Activated naive CD4-positive, alpha-beta T cell treated with anti-CD3 and anti-CD28 coated beads for 36 hours (primary cell): ENCODE measurements around the gene JPT2. TPM values are rescaled to one million over a fixed set of nuclear protein-coding genes. Genes with fewer than 3 reads are reported as not detected.
A peak's percentile ranks its signal among the peaks of the same experiment; 100 is the strongest.

Experiments used
- CTCF ChIA-PET: fragments of 350-600 bp; sonication (Branson Sonifier 250); formaldehyde crosslinking; loops from one replicate; lab custom pipeline; 2021; ENCODE audit warnings: antibody characterized with exemption; lab: Charles Lee
- DNase-seq: peaks from one replicate; pipeline ENCODE4 v3.0.0-alpha.2; 2020
- H3K27ac Mint-ChIP-seq: one replicate; pipeline ENCODE4 v1.8.0; 2021; ENCODE audit warnings: mild to moderate bottlenecking, mixed read lengths
- H3K27me3 Mint-ChIP-seq: one replicate; pipeline ENCODE4 v1.8.0; 2021; ENCODE audit warnings: low read depth, mixed read lengths
- H3K36me3 Mint-ChIP-seq: one replicate; pipeline ENCODE4 v1.8.0; 2021; ENCODE audit warnings: low read depth, mixed read lengths
- H3K4me1 Mint-ChIP-seq: one replicate; pipeline ENCODE4 v1.8.0; 2021; ENCODE audit warnings: low read depth, mixed read lengths
- H3K4me3 Mint-ChIP-seq: one replicate; pipeline ENCODE4 v1.8.0; 2021; ENCODE audit warnings: mild to moderate bottlenecking, moderate library complexity, mixed read lengths
- H3K9me3 Mint-ChIP-seq: one replicate; pipeline ENCODE4 v1.8.0; 2021; ENCODE audit warnings: mixed read lengths
- intact Hi-C: fragments of 100-400 bp; cut with micrococcal nuclease; formaldehyde crosslinking; loops from one replicate; pipeline ENCODE4 v1.15.1; 2023
- total RNA-seq, 2 experiments: library from RNA; stranded (reverse); gene quantifications; one replicate each; pipeline ENCODE4 v1.2.3, GENCODE V29; 2021

The JPT2 gene
- total RNA-seq, 2 experiments from 2014 or later = 54.0 to 69.4 TPM

DNA sequence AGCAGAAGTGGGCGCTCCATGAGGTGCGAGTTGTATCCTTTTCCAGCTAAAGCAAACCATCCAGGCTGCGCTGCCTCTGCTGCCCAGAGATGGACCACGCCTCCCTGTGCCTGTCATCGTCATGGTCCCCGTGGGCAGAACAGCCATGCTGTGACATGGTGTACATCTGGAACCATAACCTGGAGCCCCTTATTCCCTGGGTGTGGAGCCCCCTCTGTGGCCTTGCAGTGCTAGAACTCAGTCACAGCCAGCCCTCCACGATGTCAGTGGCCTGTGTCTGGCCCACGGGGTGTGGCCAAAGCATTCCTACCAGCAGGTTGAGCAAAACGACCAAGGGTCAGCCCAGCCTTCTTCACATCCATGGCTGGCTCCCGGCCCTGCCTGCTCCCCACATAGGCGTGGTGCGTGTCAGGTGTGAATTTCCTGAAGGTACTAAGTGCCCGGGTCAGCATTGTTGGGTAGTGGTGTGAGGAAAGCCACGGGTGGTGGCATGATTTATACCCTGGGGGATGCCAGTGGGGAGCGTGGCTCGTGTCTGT, 22.7 kb upstream of the JPT2 start:
- CTCF ChIA-PET = no interaction called here
- DNase-seq = no peak
- Mint-ChIP-seq H3K27ac (no peak overlapping the region), H3K27me3 (no peaks in the 10 kb centered on the region), H3K9me3 (no peaks in the 10 kb centered on the region), H3K4me1 (no peaks in the 10 kb centered on the region), H3K4me3 (no peak overlapping the region), H3K36me3 (peaks cover 27% of the 10 kb centered on the region)
- intact Hi-C loops = no loop called here

DNA sequence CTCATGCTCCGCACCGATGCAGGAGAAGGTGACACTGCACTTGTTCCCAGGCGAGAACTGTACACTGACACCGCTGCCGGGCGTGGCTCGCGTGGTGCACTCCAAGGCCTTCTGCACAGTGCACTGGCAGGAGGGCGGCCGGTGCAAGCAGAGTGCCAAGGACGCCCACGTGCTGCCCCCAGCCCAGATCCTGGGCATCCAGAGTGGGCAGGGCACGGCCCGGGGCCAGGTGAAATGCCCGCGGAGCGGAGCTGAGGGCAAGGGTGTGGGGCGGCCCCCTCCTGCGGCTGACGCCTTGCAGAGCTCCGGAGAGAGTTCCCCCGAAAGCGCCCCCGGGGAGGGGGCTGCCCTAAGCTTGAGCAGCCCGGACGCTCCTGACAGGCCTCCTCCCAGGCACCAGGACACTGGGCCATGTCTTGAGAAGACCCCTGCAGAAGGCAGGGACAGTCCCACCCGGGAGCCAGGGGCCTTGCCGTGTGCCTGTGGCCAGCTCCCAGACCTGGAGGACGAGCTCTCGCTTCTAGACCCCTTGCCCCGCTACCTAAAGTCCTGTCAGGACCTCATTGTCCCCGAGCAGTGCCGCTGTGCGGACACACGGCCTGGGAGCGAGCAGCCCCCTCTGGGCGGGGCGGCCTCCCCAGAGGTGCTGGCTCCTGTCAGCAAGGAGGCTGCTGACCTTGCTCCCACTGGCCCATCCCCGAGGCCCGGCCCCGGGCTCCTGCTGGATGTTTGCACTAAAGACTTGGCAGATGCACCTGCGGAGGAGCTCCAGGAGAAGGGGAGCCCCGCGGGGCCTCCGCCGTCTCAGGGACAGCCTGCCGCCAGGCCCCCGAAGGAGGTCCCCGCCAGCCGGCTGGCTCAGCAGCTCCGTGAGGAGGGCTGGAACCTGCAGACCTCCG, 21.9 kb upstream of the JPT2 start:
- CTCF ChIA-PET = no interaction called here

DNA sequence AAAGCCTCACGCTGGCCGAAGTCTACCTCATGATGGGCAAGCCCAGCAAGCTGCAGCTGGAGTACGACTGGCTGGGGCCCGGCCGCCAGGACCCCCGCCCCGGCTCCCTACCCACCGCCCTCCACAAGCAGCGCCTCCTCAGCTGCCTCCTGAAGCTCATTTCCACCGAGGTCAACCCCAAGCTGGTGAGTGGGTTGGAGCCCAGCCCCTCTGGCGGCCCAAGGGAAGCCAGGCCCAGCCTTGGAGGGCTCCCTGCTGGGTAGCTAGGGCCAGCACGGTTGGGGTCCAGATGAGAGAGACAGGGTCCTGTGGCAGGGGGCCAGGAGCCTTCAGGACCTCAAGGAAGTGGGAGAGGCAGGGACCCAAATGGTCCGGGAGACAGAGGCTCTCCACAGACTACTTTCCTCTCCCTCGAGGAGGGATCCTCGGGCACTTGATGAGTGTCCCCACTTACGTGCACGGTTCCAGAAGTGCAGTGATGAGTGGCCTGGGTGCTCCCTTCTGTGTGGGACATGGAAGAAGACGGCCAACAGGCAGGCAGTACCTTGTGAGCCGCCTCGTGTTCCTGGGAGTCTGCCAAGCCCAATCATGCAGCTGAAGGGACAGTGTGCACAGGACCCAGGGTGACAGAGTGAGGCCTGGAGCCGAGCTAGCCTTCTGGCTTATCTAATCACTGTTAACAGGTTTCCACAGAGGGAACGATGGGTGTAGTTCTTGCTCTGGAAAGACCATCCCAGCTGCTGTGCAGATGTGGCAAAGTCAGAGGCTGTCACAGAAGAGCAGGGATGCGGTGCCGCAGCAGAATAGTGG, 21.1 kb upstream of the JPT2 start:
- H3K4me1 Mint-ChIP-seq = no peaks in the 10 kb centered on the region
- intact Hi-C loops = no loop called here
- CTCF ChIA-PET = no interaction called here
- H3K27ac Mint-ChIP-seq = no peak overlapping the region
- H3K9me3 Mint-ChIP-seq = no peaks in the 10 kb centered on the region
- H3K27me3 Mint-ChIP-seq = no peaks in the 10 kb centered on the region
- H3K36me3 Mint-ChIP-seq = peaks cover 17% of the 10 kb centered on the region
- no peak for DNase-seq
- no peak overlapping the region for H3K4me3 Mint-ChIP-seq

More for the DNA sequence above, 21.9 kb upstream of the JPT2 start:
- H3K27ac Mint-ChIP-seq = no peak overlapping the region
- H3K4me1 Mint-ChIP-seq = no peaks in the 10 kb centered on the region
- intact Hi-C loops = no loop called here
- no peaks in the 10 kb centered on the region for H3K9me3 Mint-ChIP-seq
- no peak for DNase-seq
- H3K27me3 Mint-ChIP-seq = no peaks in the 10 kb centered on the region
- H3K4me3 Mint-ChIP-seq = no peak overlapping the region
- peaks cover 22% of the 10 kb centered on the region for H3K36me3 Mint-ChIP-seq

DNA sequence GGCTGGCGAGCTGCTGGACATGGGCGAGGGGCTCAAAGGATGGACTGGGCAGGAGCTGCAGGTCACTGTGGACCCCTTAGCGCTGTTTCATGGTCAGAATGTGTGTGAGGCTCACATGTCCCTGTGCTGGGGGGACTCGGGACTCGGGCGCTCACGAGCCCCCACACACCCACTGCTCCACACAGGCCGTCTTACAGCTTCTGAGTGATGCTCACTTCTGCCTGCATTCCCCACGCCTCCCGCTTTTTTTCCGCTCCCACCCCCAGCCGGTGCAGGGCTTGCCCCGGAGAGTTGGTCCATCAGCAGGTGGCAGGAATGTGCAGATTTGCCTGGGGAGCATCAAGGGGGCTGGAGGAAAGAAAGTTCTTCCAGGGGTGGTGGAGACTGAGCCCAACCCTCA, 20.2 kb upstream of the JPT2 start:
- CTCF ChIA-PET = no interaction called here
- peaks cover 17% of the 10 kb centered on the region for H3K36me3 Mint-ChIP-seq
- no peak overlapping the region for H3K27ac Mint-ChIP-seq
- intact Hi-C loops = no loop called here
- no peaks in the 10 kb centered on the region for H3K27me3 Mint-ChIP-seq
- no peak for DNase-seq
- H3K4me3 Mint-ChIP-seq = no peak overlapping the region
- H3K9me3 Mint-ChIP-seq = no peaks in the 10 kb centered on the region
- no peaks in the 10 kb centered on the region for H3K4me1 Mint-ChIP-seq

DNA sequence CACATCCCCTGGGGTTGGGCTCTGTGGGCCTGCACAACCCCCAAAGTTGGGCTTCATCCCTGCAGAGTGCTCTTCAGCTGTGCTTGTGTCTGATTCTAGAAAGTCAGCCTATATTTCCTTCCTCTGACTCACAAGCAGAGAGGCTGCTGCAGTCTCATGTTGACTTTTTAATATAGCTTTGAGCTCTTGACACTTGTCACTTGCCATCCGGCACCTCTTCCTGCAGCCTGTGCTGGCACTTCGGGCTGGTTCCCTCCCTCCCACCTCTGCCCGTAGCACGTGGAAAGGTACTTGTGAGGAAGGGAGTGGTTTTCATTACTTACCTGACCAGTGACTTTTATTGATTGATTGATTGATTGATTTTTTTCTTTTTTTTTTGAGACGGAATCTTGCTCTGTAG, 19.0 kb upstream of the JPT2 start:
- Mint-ChIP-seq H3K27me3 (no peaks in the 10 kb centered on the region), H3K4me3 (no peak overlapping the region), H3K36me3 (peaks cover 15% of the 10 kb centered on the region), H3K4me1 (no peaks in the 10 kb centered on the region), H3K9me3 (no peaks in the 10 kb centered on the region), H3K27ac (no peak overlapping the region)
- intact Hi-C loops = no loop called here
- no peak for DNase-seq
- CTCF ChIA-PET = interaction anchor here (0.6 kb wide), 1 partner anchor 142 kb away, joined by 4 read pairs; no protein-coding TSS in a partner anchor

- Mint-ChIP-seq H3K4me1 (no peaks in the 10 kb centered on the region), H3K4me3 (no peak overlapping the region), H3K27me3 (no peaks in the 10 kb centered on the region), H3K36me3 (peaks cover 8% of the 10 kb centered on the region), H3K9me3 (no peaks in the 10 kb centered on the region), H3K27ac (peak overlapping the region; percentile 36)
- CTCF ChIA-PET = no interaction called here
- intact Hi-C loops = no loop called here
- no peak for DNase-seq
These were observed 16.3 kb upstream of the JPT2 start for GRCh38 chr16:1661826-1662225.

- no peak overlapping the region for H3K4me3 Mint-ChIP-seq
- H3K27me3 Mint-ChIP-seq = no peaks in the 10 kb centered on the region
- DNase-seq = no peak
- no peak overlapping the region for H3K27ac Mint-ChIP-seq
- CTCF ChIA-PET = no interaction called here
- H3K4me1 Mint-ChIP-seq = no peaks in the 10 kb centered on the region
- H3K36me3 Mint-ChIP-seq = peaks cover 8% of the 10 kb centered on the region
- no peaks in the 10 kb centered on the region for H3K9me3 Mint-ChIP-seq
- intact Hi-C loops = no loop called here
These were observed 15.5 kb upstream of the JPT2 start for GRCh38 chr16:1662543-1662942.

DNA sequence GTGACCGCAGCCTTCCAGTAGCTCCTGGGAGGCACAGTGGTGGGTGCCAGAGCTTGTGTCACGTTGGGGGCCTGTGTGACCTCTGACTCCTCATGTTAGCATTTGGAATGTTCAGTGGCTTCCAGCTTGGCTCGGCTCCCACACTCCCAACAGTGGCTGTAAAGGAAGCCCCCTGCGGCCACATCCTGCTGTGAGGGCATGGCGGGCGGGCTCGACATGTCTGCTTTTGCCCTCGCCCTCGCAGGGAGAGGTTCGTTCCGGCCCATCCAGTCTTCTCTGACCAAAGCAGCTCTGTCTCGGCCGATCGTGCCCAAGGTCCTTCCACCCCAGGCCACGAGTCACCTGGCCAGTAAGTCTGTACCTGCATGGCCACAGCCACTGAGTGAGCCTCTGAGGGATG, 12.2 kb upstream of the JPT2 start:
- peaks cover 16% of the 10 kb centered on the region for H3K36me3 Mint-ChIP-seq
- no peak overlapping the region for H3K27ac Mint-ChIP-seq
- H3K9me3 Mint-ChIP-seq = no peaks in the 10 kb centered on the region
- no peaks in the 10 kb centered on the region for H3K4me1 Mint-ChIP-seq
- no peak overlapping the region for H3K4me3 Mint-ChIP-seq
- DNase-seq = no peak
- no peaks in the 10 kb centered on the region for H3K27me3 Mint-ChIP-seq
- intact Hi-C loops = no loop called here
- CTCF ChIA-PET = no interaction called here

GRCh38 chr16:1666316-1666715, 11.8 kb upstream of the JPT2 start:
- Mint-ChIP-seq H3K9me3 (no peaks in the 10 kb centered on the region), H3K36me3 (peaks cover 20% of the 10 kb centered on the region)
- CTCF ChIA-PET = no interaction called here

DNA sequence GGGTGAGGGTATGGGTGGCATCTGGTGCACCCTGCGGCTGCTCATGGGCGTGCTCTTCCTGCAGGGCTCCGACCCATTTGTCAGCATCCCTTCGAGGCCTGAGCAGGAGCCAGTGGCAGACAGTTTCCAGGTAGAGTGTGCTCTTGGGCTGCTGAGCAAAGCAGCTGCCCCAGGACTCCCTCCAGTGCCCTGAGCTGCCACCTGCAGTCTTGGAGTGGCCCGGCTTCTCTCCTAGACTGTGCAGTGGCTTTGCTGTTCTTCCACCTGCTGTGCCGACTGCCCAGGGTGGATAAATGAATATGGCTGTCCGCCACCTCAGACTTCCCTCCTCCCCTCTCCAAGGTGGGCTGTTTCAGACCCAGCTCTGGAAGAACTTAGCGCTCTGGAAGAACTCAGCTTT, 10.8 kb upstream of the JPT2 start:
- Mint-ChIP-seq H3K27ac (no peak overlapping the region), H3K9me3 (no peaks in the 10 kb centered on the region), H3K4me1 (no peaks in the 10 kb centered on the region), H3K27me3 (no peaks in the 10 kb centered on the region), H3K36me3 (peaks cover 23% of the 10 kb centered on the region), H3K4me3 (no peak overlapping the region)
- CTCF ChIA-PET = no interaction called here
- no peak for DNase-seq
- intact Hi-C loops = no loop called here

More at GRCh38 chr16:1666316-1666715, 11.8 kb upstream of the JPT2 start:
- Mint-ChIP-seq H3K27me3 (no peaks in the 10 kb centered on the region), H3K27ac (no peak overlapping the region), H3K4me3 (no peak overlapping the region), H3K4me1 (no peaks in the 10 kb centered on the region)
- no peak for DNase-seq
- intact Hi-C loops = no loop called here

DNA sequence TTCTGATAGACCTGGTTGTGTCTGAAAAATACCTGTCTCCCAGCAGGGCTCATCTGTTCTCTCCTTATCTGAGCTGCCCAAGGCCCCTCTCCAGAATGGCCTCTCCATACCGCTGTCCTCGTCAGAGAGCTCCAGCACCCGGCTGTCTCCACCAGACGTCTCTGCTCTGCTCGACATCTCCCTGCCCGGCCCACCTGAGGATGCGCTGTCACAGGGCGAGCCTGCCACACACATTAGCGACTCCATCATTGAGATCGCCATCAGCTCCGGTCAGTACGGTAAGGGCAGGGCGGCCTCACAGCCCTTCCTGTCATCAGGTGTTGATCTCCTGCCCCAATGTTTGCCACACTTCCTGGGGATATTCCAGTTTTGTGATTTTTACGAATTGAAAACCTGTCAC, 10.2 kb upstream of the JPT2 start:
- Mint-ChIP-seq H3K27me3 (no peaks in the 10 kb centered on the region), H3K4me3 (no peak overlapping the region), H3K27ac (no peak overlapping the region), H3K9me3 (no peaks in the 10 kb centered on the region), H3K36me3 (peaks cover 24% of the 10 kb centered on the region), H3K4me1 (no peaks in the 10 kb centered on the region)
- no peak for DNase-seq
- intact Hi-C loops = no loop called here
- CTCF ChIA-PET = interaction anchor here (0.8 kb wide), 1 partner anchor 38 kb away, joined by 3 read pairs; the partner anchor contains the start of gene MAPK8IP3

GRCh38 chr16:1668612-1669319, 9.3 kb upstream of the JPT2 start:
- H3K4me1 Mint-ChIP-seq = no peaks in the 10 kb centered on the region
- H3K36me3 Mint-ChIP-seq = peaks cover 26% of the 10 kb centered on the region

More at GRCh38 chr16:1668612-1669319, 9.3 kb upstream of the JPT2 start:
- intact Hi-C loops = no loop called here
- no peaks in the 10 kb centered on the region for H3K9me3 Mint-ChIP-seq
- no peak overlapping the region for H3K27ac Mint-ChIP-seq
- CTCF ChIA-PET = interaction anchor here (0.8 kb wide), 1 partner anchor 37 kb away, joined by 3 read pairs; the partner anchor contains the start of gene MAPK8IP3
- H3K27me3 Mint-ChIP-seq = no peaks in the 10 kb centered on the region
- DNase-seq = no peak
- H3K4me3 Mint-ChIP-seq = no peak overlapping the region
